Inflammatory macrophage (primary cell): ENCODE data around the gene IBTK.
"Not testable (repeated sequence)": the region's sequence is repeated elsewhere in the genome, so short reads cannot be mapped to it uniquely, and the experiment has no call there.

Experiments used
- DNase-seq, 2 donors: peaks; one replicate each; pipeline ENCODE4 v3.0.0-alpha.2; 2020 to 2022
- total RNA-seq, 18 experiments: gene quantifications; one replicate each; lab custom pipeline; 2026; ENCODE audit warnings: mixed read lengths in 6 of 18, inconsistent platforms in 2 of 18; lab: John Stamatoyannopoulos, UW

The IBTK gene
- 166 to 302 (median 220) reads per million in 18 experiments for total RNA-seq

GRCh38 chr6:82247505-82248272, at the start of gene IBTK:
IBTK (minus strand) TSS chr6:82247744; CDS start chr6:82240486, 7,258 bp downstream.
- peak; percentile 98 to 99 for DNase-seq

GRCh38 chr6:82283771-82284410, 36.3 kb upstream of the IBTK start:
- DNase-seq, result no peak

- DNase-seq, result not testable (repeated sequence)
Observed at GRCh38 chr6:82281550-82281949, 34.0 kb upstream of the IBTK start.

- DNase-seq, result no peak
Observed at GRCh38 chr6:82277686-82278085, 30.1 kb upstream of the IBTK start.

GRCh38 chr6:82275686-82276085, 28.1 kb upstream of the IBTK start:
- DNase-seq, result no peak

- no peak for DNase-seq
Observed at GRCh38 chr6:82273295-82273694, 25.8 kb upstream of the IBTK start.

GRCh38 chr6:82270881-82271635, 23.5 kb upstream of the IBTK start:
- DNase-seq, result peak in 1 of 2 donors; percentile 22

- DNase-seq, result no peak
Observed at GRCh38 chr6:82268301-82268846, 20.8 kb upstream of the IBTK start.

GRCh38 chr6:82264824-82265223, 17.3 kb upstream of the IBTK start:
- DNase-seq, result no peak

- no peak for DNase-seq
Observed at GRCh38 chr6:82264321-82264720, 16.8 kb upstream of the IBTK start.

- DNase-seq, result no peak
Observed at GRCh38 chr6:82263916-82264315, 16.4 kb upstream of the IBTK start.

- peak in 1 of 2 donors; percentile 41 for DNase-seq
Observed at GRCh38 chr6:82260997-82261732, 13.6 kb upstream of the IBTK start.

GRCh38 chr6:82259389-82259788, 11.8 kb upstream of the IBTK start:
- DNase-seq, result peak; percentile 29 to 64

GRCh38 chr6:82257088-82257774, 9.7 kb upstream of the IBTK start:
- no peak for DNase-seq

GRCh38 chr6:82254722-82255121, 7.2 kb upstream of the IBTK start:
- not testable (repeated sequence) for DNase-seq

- peak; percentile 46 to 65 for DNase-seq
Observed at GRCh38 chr6:82251942-82252341, 4.4 kb upstream of the IBTK start.

GRCh38 chr6:82249381-82250253, 2.1 kb upstream of the IBTK start:
- no peak for DNase-seq

GRCh38 chr6:82248273-82248735, 760 bp upstream of the IBTK start:
- peak; percentile 10 to 56 for DNase-seq

- peak; percentile 74 to 78 for DNase-seq
Observed at GRCh38 chr6:82246802-82247504, 591 bp downstream of the IBTK start.

- DNase-seq, result no peak
Observed at GRCh38 chr6:82246370-82246769, 1.2 kb downstream of the IBTK start.
